ENCODE measurements around the gene NT5DC2. TPM values are rescaled to one million over a fixed set of nuclear protein-coding genes. Genes with fewer than 3 reads are reported as not detected.

The NT5DC2 gene
- total RNA-seq, 1 donor from 2014 or later, result 9.9 TPM

GRCh38 chr3:52546111-52546901 lies 12.6 kb upstream of the NT5DC2 start:
- Mint-ChIP-seq H3K4me1 (no peaks in the 10 kb centered on the region), H3K27ac (no peak overlapping the region), H3K27me3 (no peaks in the 10 kb centered on the region), H3K9me3 (no peaks in the 10 kb centered on the region), H3K36me3 (ENCODE audit: low read depth) (peaks cover 54% of the 10 kb centered on the region), H3K4me3 (no peak overlapping the region)
- POLR2A ChIA-PET, result interaction anchor here (1.1 kb wide), 1 partner anchor 10 kb away, joined by 4 read pairs; the partner anchor contains the start of gene UQCC5
- CTCF ChIA-PET, result no interaction called here
- TF ChIP-seq, protein P1, sequence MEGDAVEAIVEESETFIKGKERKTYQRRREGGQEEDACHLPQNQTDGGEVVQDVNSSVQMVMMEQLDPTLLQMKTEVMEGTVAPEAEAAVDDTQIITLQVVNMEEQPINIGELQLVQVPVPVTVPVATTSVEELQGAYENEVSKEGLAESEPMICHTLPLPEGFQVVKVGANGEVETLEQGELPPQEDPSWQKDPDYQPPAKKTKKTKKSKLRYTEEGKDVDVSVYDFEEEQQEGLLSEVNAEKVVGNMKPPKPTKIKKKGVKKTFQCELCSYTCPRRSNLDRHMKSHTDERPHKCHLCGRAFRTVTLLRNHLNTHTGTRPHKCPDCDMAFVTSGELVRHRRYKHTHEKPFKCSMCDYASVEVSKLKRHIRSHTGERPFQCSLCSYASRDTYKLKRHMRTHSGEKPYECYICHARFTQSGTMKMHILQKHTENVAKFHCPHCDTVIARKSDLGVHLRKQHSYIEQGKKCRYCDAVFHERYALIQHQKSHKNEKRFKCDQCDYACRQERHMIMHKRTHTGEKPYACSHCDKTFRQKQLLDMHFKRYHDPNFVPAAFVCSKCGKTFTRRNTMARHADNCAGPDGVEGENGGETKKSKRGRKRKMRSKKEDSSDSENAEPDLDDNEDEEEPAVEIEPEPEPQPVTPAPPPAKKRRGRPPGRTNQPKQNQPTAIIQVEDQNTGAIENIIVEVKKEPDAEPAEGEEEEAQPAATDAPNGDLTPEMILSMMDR (IDR thresholded peaks at IDR 0.05), result no peak
- intact Hi-C loops (cut with micrococcal nuclease), result no loop called here
- DNase-seq, result no peak
- ATAC-seq (ENCODE audit: low read depth), result no peak

- ChIA-PET CTCF (interaction anchor here (0.7 kb wide), 1 partner anchor 9 kb away, joined by 3 read pairs; the partner anchor contains the start of gene UQCC5), POLR2A (interaction anchor here (0.8 to 1.1 kb wide), 2 partner anchors 9 to 93 kb away, joined by 3 to 4 read pairs; partner anchors contain the start of gene UQCC5)
- ATAC-seq (ENCODE audit: low read depth), result no peak
- intact Hi-C loops (cut with micrococcal nuclease), result no loop called here
- Mint-ChIP-seq H3K36me3 (ENCODE audit: low read depth) (peaks cover 54% of the 10 kb centered on the region), H3K4me3 (no peak overlapping the region), H3K27ac (no peak overlapping the region), H3K9me3 (no peaks in the 10 kb centered on the region), H3K4me1 (no peaks in the 10 kb centered on the region), H3K27me3 (no peaks in the 10 kb centered on the region)
- TF ChIP-seq, protein P1 (IDR thresholded peaks at IDR 0.05), result no peak
- DNase-seq, result no peak
Observed at GRCh38 chr3:52544937-52545336, 11.3 kb upstream of the NT5DC2 start.

GRCh38 chr3:52541050-52541449 lies 7.4 kb upstream of the NT5DC2 start:
- intact Hi-C loops (cut with micrococcal nuclease), result no loop called here
- ChIA-PET CTCF (no interaction called here), POLR2A (no interaction called here)
- H3K27ac Mint-ChIP-seq, result no peak overlapping the region
- no peaks in the 10 kb centered on the region for H3K27me3 Mint-ChIP-seq
- ATAC-seq (ENCODE audit: low read depth) (no peak), DNase-seq (no peak)
- H3K9me3 Mint-ChIP-seq, result no peaks in the 10 kb centered on the region
- no peak overlapping the region for H3K4me3 Mint-ChIP-seq
- peaks cover 28% of the 10 kb centered on the region for H3K4me1 Mint-ChIP-seq
- TF ChIP-seq, protein P1 (IDR thresholded peaks at IDR 0.05), result no peak
- peaks cover 43% of the 10 kb centered on the region for H3K36me3 Mint-ChIP-seq (ENCODE audit: low read depth)

GRCh38 chr3:52539010-52539653 lies 5.5 kb upstream of the NT5DC2 start:
- intact Hi-C loops (cut with micrococcal nuclease), result loop anchor here (5.0 to 10.0 kb wide), 8 partner anchors 236 to 1152 kb away; partner anchors contain the start of genes ACY1, DUSP7, ITIH1 and MANF
- ATAC-seq (ENCODE audit: low read depth) (no peak), DNase-seq (no peak)
- ChIA-PET POLR2A (interaction anchor here (0.7 kb wide), 1 partner anchor 286 kb away, joined by 8 read pairs; no protein-coding TSS in a partner anchor), CTCF (no interaction called here)
- peak overlapping the region; percentile 57 for H3K27ac Mint-ChIP-seq
- no peaks in the 10 kb centered on the region for H3K9me3 Mint-ChIP-seq
- TF ChIP-seq, protein P1 (IDR thresholded peaks at IDR 0.05), result no peak
- peaks cover 34% of the 10 kb centered on the region for H3K4me1 Mint-ChIP-seq
- H3K4me3 Mint-ChIP-seq, result no peak overlapping the region
- peaks cover 33% of the 10 kb centered on the region for H3K36me3 Mint-ChIP-seq (ENCODE audit: low read depth)
- no peaks in the 10 kb centered on the region for H3K27me3 Mint-ChIP-seq

Measured in activated B cell treated with CpG ODN at 0.5 μM for 24 hours (primary cell).